ENCODE measurements around the gene PPP2R1A.

DNA sequence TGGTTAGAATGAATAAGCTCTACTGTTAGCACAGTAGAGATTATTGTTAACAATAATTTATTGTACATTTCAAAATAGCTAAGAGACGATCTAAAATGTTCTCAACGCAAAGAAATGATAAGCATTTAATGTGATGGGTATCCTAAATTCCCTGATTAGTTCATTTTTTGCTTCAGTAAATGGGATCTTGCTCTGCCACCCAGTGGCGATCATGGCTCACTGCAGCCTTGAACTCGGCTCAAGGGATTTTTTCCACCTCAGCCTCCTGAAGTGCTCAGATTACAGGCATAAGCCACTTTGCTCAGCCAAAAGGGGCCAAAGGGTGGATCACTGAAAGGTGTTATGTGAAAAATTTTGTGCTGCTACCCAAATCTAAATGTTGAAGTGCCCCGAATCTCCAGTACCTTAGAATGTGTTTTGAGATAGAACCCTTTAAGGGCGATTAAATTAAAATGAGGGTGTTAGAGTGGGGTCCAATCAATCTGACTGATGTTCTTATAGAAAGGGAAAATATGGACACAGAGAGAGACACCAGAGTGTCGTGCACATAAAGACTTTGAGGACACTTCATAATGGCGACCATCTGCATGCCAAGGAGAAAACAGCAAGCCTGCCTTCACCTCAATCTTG is 48.0 kb downstream of the PPP2R1A start:
- TF ChIP-seq, protein P1, sequence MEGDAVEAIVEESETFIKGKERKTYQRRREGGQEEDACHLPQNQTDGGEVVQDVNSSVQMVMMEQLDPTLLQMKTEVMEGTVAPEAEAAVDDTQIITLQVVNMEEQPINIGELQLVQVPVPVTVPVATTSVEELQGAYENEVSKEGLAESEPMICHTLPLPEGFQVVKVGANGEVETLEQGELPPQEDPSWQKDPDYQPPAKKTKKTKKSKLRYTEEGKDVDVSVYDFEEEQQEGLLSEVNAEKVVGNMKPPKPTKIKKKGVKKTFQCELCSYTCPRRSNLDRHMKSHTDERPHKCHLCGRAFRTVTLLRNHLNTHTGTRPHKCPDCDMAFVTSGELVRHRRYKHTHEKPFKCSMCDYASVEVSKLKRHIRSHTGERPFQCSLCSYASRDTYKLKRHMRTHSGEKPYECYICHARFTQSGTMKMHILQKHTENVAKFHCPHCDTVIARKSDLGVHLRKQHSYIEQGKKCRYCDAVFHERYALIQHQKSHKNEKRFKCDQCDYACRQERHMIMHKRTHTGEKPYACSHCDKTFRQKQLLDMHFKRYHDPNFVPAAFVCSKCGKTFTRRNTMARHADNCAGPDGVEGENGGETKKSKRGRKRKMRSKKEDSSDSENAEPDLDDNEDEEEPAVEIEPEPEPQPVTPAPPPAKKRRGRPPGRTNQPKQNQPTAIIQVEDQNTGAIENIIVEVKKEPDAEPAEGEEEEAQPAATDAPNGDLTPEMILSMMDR (IDR thresholded peaks at IDR 0.05 in 8 of 11, conservative IDR thresholded peaks at IDR 0.05 in 3 of 11) = peak; percentile 82 to 95 (median 90)
- peak in 1 of 3 donors; percentile 53 for TF ChIP-seq POLR2AphosphoS5 (IDR thresholded peaks at IDR 0.05)

Measured in spleen (tissue), 7 donors.